SU-DHL-6 (cell line): ENCODE measurements around the gene GTF2F2.

ENCODE experiments used
- CTCF ChIP-seq: fragments of 200-600 bp; sonication (generic); IDR thresholded peaks from one replicate; pipeline ENCODE4 v1.5.1; 2017; ENCODE audit warnings: antibody characterized with exemption, mild to moderate bottlenecking, low read length, moderate library complexity; ENCODE audit not compliant: insufficient read depth, poor library complexity, severe bottlenecking
- EZH2phosphoT487 ChIP-seq: fragments of 200-600 bp; sonication (generic), shearing (Covaris generic); conservative IDR thresholded peaks from 2 replicates; pipeline ENCODE4 v1.6.1; 2018; ENCODE audit warnings: mild to moderate bottlenecking, antibody characterized with exemption, low read length, moderate library complexity, mixed read lengths

GRCh38 chr13:45162194-45162593, 41.9 kb downstream of the GTF2F2 start:
- TF ChIP-seq CTCF (no peak), EZH2phosphoT487 (no peak)
